GM18870 (cell line): ENCODE data around the gene PEX6.
"Not testable (repeated sequence)": the region's sequence is repeated elsewhere in the genome, so short reads cannot be mapped to it uniquely, and the experiment has no call there.

Experiments used
- ATAC-seq: cut with Tn5 transposase; IDR thresholded peaks from one replicate; pipeline ENCODE4 v1.9.1; 2021; ENCODE audit warnings: moderate library complexity; ENCODE audit not compliant: unreplicated experiment

The PEX6 gene

DNA sequence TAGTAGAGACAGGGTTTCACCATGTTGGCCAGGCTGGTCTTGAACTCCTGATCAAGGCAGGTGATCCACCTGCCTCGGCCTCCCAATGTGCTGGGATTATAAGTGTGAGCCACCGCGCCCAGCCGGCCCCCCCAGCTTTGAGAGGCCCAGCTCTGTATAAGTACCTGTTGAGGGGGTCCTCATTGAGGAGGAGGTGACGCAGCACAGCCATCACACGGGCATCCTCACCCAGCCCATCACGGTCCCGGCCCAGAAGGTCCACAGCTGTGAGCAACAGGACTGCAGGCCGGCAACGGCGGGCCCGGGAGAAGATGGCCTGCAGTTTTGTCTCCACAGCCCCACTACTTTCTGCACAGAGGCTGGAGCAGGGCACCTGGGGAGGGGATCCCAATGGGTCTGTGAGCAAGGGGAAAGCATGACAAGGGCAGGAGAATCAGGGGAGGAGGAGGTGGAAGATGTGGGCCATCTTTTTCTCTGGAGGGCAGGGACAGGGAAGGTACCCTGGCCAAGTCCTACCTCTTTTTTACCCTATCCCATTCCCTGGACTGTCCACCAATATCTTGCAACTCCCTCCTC, 10.8 kb downstream of the PEX6 start:
- no peak for ATAC-seq

DNA sequence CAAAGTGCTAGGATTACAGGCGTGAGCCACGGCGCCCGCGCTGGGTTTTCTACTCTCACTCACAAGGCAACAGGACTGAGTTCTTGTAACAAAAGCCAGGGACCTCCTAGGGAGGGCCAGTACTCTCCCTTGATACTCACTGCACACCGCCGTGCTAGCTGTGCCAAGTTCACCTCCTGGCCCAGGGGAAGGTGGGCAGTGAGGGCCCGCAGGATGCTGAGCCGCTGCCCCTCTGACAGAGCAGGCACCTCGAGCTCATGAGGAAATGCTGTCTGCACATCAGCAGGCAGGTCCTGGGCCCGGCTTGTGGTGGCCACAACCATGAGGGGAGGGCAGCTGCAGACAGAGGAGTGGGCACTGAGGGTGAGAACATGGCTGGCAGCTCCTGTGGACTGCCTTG, 11.8 kb downstream of the PEX6 start:
- no peak for ATAC-seq

DNA sequence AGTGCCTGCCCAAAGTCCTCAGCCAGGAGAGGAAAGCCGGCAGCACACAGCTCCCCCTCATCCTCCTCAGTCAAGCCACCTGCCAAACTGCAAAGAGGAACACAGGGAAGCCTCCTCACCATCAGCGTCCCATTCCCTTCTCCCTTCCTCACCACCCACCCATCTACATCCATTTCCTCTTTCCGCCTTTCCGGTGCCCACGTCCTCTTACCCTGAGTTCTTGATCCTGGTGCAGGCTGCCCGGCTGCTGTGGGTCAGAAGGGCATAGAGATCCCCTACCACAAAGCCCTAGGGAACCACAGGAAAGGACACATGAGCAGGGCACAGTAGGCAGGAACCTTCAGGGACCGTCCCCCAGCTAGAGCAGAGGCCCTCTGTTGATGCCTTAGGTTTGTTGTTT, 12.4 kb downstream of the PEX6 start:
- ATAC-seq = no peak

DNA sequence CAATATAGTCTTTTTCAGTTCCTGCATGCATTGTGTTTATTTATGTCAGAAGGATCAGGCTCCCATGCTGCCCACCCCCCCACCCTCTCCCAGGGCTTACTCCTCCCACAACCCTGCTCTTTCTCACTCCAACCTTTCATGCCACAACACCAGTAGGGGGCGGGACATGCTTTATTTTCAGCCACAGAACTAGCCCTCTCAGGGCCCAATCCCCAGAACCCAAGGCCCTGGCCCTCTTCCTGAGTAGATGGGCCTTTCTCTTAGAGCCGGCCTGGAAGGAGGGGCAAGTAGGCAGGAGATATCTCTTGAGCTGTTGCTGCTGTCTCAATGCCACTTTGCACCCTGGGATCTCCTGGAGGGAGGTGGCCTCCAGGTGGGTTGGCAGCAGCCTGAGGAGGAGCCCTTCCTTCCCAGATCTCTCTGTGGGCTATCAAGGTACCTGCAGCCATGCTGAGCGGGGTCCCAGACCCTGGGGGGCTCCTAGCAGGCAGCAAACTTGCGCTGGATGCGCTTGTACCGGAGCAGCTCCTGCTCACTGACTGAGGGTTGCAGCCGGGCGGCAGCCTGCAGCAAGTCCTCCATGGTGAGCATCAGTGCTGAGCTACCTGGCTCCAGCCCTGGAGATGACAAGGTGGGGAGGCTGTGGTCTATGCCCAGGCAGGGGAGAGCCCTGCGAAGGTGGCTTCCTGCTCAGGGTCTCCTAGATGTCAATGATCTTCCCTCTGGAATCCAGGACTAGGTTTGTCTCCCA, 15.0 kb downstream of the PEX6 start:
- no peak for ATAC-seq

DNA sequence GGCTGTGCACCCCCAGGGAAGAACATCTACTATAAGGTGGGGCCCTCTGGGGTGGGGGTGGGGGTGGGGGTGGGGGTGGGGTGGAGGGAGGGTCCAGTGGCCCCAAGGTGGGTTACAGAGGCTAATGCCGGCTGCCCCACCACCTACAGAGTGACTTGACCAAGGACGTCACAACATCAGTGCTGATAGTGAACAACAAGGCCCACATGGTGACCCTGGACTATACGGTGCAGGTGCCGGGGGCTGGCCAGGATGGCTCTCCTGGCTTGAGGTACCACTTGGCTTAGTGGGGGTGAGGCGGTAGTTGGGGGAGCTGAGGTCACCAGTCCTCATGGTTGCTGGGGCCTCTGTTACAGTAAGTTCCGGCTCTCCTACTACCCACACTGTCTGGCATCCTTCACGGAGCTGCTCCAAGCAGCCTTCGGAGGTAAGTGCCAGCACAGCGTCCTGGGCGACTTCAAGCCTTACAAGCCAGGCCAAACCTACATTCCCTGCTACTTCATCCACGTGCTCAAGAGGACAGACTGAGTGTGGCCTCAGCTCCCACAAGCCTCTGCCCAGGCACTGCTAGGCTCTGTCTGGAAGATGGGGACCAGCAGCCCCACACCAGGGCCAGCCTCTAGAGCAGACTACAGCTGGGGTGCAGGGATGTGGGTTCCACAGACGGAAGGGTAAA, 15.7 kb downstream of the PEX6 start:
- ATAC-seq = no peak

DNA sequence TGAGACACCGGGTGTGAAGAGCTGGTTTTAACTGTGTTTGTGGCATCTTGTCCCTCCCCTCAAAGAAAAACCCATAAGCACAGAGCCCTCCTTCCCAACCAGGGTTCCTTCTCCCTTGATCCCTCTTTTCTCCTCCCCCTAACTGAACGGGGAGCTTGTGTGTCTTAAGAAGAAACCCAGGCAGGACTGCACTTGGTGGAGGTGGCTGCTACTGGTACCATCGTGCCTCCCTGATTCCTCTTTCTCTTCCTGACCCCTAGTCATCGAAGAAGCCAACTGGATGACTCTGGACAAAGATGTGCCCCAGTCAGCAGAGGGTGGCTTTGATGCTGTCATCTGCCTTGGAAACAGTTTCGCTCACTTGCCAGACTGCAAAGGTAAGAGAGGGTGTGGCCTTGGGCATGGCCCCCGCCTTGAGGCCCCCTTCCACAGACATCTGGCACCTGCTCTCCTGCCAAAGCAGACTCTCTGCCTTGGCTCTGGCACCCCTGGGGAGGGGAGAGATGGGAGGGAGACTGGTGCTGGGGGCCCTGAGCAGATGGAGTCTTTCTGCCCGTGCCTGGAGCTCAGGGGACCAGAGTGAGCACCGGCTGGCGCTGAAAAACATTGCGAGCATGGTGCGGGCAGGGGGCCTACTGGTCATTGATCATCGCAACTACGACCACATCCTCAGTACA, 16.3 kb downstream of the PEX6 start:
- no peak for ATAC-seq

GRCh38 chr6:42962096-42962495, 16.9 kb downstream of the PEX6 start:
- ATAC-seq = no peak

DNA sequence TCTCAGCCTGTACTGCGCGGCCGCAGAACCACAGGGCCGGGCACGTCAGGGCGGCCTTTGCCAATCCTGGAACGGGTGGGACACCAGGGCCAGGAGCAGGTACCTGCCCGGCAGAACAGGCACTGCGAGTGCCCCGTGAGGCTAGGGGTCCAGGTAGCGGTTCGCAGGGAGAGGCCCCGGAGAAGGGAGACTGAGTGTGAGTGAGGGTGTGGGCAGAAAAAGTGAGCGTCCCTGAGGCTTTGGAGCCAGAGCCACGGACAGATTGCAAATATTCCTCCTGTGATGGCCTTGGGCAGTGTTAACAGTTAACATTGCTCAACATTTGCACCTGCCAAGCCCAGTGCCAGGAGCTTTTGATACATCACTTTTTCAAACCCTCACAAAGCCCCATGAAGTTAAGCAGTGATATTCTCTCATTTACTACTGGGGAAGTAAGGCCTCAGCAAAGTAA, 17.9 kb downstream of the PEX6 start:
- ATAC-seq = no peak

GRCh38 chr6:42960243-42961019, 18.6 kb downstream of the PEX6 start, which contains the start of gene GNMT:
Gene GNMT (plus strand): TSS chr6:42960754. CDS start chr6:42960768, 14 bp downstream.
- no peak for ATAC-seq

- ATAC-seq = no peak
Observed at GRCh38 chr6:42959917-42960242, 19.1 kb downstream of the PEX6 start.

DNA sequence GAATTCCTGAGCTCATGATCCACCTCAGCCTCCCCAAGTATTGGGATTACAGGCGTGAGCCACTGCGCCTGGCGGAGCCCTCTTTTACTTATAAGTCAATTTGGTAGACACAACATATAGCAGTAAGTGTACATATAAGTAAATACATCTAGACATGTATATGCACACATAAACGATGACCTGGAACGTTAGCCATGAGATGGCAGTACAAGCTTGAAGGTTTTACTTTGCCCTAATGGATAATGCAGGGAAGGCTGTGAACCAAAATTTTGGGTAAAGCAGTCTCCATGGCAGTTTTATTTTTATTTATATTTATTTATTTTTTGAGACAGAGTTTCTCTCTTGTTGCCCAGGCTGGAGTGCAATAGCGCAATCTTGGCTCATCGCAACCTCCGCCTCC, 20.9 kb downstream of the PEX6 start:
- no peak for ATAC-seq

GRCh38 chr6:42954405-42954804, 24.6 kb downstream of the PEX6 start:
- ATAC-seq = not testable (repeated sequence)

DNA sequence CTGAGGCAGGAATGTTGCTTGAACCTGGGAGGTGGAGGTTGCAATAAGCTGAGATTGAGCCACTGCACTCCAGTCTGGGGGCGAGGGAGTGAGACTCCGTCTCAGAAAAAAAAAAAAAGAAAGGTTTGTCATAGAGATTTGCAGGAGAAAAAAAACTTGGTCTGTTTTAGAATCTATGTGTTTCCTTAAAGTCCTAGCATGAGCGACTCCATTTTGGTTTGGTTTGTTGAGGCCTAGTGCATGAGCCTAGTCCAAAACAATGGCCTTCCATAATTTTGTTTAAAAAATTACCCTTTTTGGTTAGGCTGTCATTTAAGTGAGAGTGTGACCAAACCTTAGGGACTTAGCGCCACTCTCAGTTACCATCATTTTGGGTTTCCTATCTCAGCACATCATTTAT, 26.6 kb downstream of the PEX6 start:
- ATAC-seq = no peak

GRCh38 chr6:42947950-42948349, 31.0 kb downstream of the PEX6 start:
- no peak for ATAC-seq

DNA sequence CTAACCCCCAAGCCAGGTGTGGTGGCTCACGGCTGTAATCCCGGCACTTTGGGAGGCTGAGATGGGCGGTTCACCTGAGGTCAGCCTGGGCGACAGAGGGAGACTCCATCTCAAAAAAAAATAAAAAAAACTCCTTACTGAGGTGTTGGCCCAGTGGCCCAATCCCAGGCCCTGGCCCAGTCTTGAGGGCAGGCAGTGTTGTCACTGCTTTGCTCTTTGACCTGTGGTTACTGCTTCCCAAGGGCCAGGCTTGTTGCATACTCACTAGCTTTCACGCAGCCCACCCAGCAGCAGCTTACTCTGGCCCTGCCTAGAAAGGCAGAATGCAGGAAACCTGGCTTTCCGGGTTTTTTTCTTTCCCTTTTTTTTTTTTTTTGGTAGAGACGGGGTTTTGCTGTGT, 36.5 kb downstream of the PEX6 start:
- ATAC-seq = no peak

- ATAC-seq = not testable (repeated sequence)
Observed at GRCh38 chr6:42941356-42941755, 37.6 kb downstream of the PEX6 start.

DNA sequence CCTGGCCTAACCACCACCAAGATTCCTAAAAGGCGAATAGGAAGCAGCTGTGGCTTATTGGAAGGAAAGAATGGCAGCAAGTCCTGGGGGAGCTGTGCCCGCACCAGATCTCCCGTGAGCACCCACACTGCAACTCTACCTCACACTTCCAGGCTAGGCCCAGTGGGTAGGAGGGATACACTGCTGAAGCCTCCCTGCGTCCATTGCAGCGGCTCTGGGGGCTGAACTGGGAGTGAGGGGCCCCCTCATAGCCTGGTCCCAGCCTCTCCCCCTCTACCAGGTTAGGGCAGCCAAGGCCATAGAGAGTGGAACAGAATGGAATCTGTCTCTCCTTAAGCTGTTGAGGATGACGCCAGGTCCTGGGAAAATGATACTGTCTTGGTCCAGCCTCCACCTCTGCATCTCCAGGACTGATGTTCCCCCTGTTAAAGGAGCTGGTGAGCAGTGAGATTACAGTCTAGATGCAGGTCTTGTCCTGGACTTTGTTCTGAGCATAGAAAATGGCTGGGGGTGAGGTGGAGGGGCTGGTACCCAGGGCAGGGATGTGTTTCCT, 38.4 kb downstream of the PEX6 start:
- ATAC-seq = no peak

- no peak for ATAC-seq
Observed at GRCh38 chr6:42939810-42940167, 39.2 kb downstream of the PEX6 start.

DNA sequence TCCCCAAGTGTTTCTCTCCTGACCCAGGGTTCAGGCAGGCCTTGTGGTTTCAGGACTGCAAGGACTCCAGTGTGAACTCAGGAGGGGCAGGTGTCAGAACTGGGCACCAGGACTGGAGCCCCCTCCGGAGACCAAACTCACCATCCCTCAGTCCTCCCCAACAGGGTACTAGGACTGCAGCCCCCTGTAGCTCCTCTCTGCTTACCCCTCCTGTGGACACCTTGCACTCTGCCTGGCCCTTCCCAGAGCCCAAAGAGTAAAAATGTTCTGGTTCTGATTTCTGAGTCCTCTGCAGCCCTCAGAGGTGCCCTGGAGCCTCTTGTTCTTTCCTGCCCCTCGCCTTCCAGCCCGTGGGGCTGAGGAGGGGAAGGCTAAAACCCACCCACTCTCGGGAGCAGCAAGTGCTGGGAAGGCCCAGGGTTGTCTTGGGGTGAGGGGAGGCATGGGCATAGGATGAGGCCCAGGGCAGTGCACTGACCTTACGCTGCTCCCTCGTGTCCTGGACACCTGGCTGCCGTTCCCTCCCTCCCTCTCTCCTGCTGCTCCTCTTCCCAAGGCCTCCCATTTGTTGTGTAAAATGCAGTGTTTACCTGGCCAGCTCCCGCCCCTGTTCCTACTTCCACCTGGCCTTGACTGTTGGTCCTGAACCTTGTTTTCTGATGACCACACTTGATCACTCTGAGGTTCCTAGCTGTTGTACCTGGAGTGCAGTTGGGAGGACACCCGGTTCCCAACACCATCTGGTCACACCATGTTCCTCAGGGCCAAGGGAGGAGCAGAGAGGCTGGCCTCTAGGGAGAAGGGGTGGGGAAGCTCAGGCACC, 39.8 kb downstream of the PEX6 start:
- no peak for ATAC-seq

DNA sequence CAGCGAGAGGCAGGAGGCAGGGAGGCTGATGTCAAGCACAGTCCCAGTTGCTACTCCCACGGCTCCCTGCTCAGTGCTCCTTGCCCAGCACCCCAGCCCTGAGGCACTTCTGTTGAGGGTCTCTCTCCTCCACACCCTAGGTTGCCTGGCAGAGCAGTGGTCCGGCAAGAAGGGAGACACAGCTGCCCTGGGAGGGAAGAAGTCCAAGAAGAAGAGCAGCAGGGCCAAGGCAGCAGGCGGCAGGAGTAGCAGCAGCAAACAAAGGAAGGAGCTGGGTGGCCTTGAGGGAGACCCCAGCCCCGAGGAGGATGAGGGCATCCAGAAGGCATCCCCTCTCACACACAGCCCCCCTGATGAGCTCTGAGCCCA, 40.6 kb downstream of the PEX6 start:
- no peak for ATAC-seq
